HG02938 (cell line): ENCODE data around the gene TRAPPC2L.

Source experiments
- ATAC-seq: cut with Tn5 transposase; IDR thresholded peaks from one replicate; pipeline ENCODE4 v1.9.1; 2021; ENCODE audit warnings: mild to moderate bottlenecking, moderate library complexity; ENCODE audit not compliant: unreplicated experiment

TRAPPC2L gene, protein sequence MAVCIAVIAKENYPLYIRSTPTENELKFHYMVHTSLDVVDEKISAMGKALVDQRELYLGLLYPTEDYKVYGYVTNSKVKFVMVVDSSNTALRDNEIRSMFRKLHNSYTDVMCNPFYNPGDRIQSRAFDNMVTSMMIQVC

GRCh38 chr16:88856828-88857727, at the start of gene TRAPPC2L, which contains the start of gene GALNS:
Gene TRAPPC2L (plus strand): TSS chr16:88857127. CDS start chr16:88857151, 24 bp downstream.
Gene GALNS (minus strand): TSS chr16:88856947. CDS start chr16:88856877, 70 bp downstream.
- peak; percentile 66 for ATAC-seq

GRCh38 chr16:88807142-88807625, 49.7 kb upstream of the TRAPPC2L start:
- ATAC-seq, result no peak

DNA sequence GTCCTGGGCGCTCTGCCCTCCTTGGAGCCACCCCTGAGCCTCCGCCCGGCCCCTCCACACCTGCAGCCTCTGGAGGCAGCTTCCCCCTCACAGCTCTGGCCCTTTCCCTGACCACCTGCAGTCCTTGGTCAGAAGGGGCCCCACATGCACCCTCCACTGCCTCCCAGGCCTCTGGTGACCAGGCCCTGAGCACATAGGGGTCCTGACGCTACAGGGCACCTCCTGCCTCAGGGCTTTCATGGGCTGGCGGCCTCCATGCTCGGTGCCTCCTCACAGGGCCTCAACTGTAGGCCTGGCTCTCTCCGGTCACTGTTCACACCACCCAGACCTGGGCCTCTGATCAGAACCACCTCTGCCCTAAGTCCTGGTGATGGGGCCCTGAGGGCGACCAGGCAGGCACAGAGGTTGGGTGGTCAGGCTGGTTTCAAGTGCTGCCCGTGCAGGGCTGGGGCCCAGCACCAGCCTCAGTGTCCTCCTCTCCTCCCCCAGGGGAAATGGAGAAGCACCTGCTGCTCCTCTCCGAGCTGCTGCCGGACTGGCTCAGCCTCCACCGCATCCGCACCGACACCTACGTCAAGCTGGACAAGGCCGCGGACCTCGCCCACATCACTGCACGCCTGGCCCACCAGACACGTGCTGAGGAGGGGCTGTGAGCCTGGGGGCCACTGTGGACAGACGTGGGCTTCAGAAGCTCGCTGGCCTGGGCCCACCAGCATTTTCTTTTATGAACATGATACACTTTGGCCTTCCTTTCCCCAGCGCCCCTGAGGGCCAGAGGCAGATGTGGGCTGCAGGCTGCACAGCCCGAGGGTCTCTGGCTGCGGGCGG, 49.1 kb upstream of the TRAPPC2L start:
- no peak for ATAC-seq

DNA sequence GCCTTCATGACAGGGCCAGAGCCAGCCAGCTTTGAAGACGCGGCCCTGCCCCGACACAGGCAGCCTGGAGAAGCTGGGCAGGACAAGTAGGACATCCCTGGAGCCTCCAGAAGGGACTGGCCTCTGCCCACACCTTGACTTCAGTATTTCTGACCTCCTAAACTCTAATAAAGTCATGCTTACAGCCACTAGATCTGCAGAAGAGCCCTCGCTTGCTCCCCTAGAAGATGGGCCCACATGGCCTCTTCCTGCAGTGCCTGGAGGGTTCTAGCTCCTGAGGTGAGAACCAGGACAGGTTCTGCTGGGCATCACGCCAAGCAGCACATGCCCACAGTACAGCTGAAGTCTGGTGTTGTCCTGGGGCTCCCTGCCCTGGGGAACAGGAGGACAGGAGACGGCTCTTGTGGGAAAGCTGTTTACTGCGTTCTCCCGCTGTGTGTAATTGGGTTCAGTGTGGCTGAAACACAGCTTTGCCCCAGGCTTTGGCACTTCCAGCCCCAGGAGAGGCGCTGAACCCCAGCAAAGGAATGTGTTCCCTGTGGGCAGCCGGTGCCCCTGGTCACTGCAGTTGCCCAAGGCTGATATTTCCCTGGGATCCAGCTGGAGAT, 47.8 kb upstream of the TRAPPC2L start:
- ATAC-seq, result no peak

GRCh38 chr16:88809676-88810165, 47.2 kb upstream of the TRAPPC2L start:
- ATAC-seq, result no peak

DNA sequence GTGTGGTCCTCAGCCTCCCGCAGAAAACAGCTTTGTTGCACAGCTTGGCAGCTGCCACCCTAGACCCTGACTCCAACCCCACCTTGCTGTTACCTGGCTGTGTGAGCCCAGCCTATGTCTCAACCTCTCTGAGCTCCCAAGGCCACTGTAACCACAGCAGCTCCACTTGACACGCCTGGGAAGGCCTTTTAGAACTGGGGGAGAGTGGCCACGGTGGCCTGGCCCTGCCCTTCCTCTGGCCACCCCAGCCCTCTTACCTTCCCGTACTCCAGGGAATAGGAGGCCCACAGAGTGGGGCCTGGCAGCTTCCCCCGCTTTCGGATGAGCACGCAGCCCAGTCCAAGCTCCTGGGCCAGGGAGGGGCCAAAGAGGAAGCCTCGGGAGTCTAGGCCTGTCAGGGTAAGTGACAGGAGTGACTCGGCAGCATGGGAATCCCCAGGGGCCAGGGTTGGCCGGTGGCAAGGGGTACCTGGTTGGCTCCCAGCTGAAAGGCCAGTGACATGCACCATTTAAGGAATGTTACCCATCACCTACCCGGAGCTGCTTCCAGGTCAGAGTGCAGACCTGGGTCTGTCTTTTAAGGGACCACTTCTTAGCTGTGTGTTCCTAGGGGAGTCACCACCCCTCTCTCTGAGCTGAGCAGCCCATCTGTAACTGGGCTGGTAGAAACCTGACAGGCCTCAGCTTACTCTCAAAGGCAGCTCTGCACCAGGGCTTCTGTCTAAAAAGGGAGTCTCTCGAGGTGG, 46.6 kb upstream of the TRAPPC2L start:
- no peak for ATAC-seq

DNA sequence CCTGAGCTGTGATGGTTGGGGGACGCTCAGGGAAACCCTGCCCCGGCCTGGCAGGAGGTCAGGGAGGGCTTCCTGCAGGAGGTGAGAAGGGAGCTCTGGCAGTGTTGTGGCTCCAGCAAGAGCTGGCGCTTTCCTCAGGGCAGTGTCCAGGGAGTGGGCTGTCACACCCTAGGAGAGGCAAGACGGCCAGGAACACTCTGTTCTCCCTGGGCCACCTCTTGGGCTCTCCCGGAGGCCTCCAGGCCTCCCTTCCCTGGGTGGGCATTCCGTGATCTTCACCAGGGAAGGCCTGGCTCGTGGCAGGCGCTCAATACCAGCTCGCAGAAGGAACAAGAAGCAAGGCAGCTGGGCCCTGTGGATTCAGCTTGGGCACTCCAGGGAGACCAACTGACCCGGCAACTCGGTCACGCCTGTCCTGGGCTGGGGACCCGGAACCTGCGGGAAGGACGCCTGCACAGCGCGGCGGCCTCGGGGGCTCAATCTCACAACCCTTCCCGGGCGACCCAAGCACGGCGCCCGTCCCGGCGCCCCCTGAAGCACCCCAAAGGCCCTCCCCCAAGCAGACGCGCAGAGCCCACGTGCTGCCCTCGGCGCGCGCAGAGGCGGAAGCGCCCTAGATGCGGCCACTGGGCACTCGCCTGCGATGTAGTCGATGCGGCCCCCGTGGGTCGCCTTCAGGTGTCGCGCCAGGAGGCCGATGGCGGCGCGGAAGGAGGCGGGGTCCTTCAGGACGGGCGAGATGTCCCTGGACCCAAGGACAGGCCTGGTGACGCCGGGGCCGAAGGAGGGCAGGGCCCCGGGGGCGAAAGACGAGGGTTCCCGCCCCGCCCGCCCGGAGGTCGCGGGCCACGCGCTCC, 45.8 kb upstream of the TRAPPC2L start:
- peak; percentile 52 for ATAC-seq

GRCh38 chr16:88811769-88812512, 45.0 kb upstream of the TRAPPC2L start, which contains the start of gene APRT:
Gene APRT (minus strand): TSS chr16:88811928. CDS start chr16:88811899, 29 bp downstream.
- peak; percentile 60 for ATAC-seq

- ATAC-seq, result no peak
Observed at GRCh38 chr16:88812513-88813268, 44.2 kb upstream of the TRAPPC2L start.

- ATAC-seq, result no peak
Observed at GRCh38 chr16:88813269-88814143, 43.4 kb upstream of the TRAPPC2L start.

- no peak for ATAC-seq
Observed at GRCh38 chr16:88814144-88814502, 42.8 kb upstream of the TRAPPC2L start.

DNA sequence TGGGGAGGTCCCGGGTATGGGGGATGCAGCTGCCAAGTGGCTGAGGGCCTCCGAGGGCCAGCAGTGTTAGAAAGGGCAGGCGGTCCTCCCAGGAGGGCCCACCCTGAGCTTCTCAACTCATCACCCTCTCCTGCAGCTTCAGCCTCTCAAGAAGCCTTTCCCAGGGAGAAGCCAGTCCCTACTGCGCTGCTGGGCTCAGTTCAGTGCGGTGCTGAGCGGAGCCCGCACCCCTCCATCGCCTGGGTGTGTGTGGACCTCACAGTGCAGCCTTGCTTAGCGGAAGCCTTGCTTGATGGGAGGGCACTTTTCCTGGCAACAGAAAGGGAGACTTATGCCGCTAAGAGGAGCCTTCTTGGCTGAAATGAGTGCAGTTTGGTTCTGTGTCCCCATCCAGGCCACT, 41.7 kb upstream of the TRAPPC2L start:
- ATAC-seq, result no peak

DNA sequence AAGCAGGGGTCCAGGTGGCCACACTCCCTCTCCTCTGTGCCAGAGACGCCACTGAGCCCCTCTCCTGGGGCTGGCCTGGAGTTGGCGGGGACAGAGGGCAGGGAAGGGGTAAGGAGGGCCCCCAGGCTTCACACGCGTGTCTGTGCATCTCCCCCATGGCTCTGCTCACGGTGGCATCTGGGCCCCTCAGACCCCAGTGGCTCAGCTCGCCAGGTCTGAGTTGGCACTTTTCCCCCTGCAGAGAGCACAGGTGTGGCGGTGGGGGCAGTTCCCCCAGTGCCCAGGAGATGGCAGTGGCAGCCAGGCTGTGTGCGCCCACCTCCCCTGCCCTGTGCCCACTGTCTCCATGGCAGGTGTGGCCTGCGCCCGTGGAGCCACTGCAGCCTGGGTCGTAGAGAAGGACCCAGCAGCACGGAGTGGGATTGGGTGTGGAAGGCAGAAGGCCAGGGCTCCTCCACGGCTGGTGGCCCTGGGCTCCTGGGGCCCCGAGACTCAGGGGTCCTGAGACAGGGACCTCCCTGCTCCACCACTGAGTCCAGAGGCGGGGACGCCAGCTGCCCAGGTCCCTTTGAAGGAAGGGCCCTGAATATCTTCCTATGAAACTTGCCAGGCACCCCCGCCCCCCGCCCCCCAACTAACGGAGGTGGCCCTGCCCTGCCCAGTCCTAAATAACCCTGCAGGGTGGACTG, 40.9 kb upstream of the TRAPPC2L start:
- no peak for ATAC-seq

DNA sequence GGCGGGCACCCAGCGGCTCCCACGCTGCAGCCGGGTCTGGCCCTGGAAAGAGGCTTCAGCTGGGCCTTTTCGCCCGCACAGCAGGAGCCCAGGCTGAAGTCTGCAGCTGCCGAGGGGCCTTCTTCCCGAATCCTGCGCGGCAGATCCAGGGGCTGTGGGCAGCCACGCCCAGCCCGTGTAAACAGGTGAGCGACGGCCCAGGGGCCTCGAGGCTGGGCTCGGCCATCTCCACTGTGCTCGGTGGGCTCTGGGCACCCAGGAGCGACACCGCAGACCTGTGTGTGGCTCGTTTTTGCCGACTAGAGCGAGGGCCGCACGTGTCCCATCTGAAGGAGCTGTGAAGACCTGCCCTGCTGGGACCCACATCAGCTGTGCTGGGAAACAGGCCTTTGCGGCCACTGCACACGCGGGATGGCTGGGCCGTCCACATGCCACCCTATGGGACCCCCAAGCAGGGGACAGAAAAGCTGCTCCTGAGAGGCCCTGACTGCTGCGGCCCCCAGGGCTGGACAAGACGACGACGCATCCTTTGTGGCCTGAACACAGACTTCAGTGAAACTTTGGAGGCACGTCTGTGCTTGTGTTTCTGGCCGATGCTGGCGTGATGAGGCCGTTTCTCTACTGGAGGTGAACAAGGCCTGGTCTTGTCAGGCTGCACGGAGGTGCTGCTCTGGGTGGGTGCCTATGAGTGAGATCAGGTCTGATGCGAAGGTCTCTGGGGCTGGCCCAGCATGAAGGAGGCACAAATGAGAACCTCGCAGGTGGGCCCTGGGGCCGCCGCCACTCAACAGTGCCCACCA, 40.0 kb upstream of the TRAPPC2L start:
- no peak for ATAC-seq
